ENCODE measurements around the gene BFSP1.

DNA sequence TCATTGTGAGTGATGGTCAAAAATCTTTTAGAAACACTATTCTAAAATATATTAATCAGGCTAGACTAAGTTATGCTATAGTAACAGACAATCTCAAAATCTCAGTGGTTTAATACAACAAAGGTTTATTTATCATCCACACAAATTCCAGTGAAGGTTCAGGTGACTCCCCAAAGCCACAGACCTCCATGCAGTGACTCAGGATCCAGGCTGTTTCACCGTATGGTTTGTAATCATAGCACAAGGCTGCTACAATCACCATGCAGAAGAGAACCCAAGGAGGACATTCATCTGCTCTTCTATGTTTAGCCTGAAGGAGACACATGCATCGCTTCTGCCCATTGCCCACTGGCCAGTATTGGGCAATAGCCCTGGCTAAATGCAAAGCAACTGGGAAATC lies 46.2 kb downstream of the BFSP1 start:
- TF ChIP-seq, protein P1, sequence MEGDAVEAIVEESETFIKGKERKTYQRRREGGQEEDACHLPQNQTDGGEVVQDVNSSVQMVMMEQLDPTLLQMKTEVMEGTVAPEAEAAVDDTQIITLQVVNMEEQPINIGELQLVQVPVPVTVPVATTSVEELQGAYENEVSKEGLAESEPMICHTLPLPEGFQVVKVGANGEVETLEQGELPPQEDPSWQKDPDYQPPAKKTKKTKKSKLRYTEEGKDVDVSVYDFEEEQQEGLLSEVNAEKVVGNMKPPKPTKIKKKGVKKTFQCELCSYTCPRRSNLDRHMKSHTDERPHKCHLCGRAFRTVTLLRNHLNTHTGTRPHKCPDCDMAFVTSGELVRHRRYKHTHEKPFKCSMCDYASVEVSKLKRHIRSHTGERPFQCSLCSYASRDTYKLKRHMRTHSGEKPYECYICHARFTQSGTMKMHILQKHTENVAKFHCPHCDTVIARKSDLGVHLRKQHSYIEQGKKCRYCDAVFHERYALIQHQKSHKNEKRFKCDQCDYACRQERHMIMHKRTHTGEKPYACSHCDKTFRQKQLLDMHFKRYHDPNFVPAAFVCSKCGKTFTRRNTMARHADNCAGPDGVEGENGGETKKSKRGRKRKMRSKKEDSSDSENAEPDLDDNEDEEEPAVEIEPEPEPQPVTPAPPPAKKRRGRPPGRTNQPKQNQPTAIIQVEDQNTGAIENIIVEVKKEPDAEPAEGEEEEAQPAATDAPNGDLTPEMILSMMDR (conservative IDR thresholded peaks at IDR 0.05; ENCODE audit: low read depth, low read length), result no peak
- no peak for TF ChIP-seq EZH2 (IDR thresholded peaks at IDR 0.05; ENCODE audit: borderline replicate concordance, low read depth, low read length, poor library complexity, severe bottlenecking)

All from A673 (cell line).